ENCODE results near the gene AK5.
A peak's percentile ranks its signal among the peaks of the same experiment; 100 is the strongest.

AK5 gene

DNA sequence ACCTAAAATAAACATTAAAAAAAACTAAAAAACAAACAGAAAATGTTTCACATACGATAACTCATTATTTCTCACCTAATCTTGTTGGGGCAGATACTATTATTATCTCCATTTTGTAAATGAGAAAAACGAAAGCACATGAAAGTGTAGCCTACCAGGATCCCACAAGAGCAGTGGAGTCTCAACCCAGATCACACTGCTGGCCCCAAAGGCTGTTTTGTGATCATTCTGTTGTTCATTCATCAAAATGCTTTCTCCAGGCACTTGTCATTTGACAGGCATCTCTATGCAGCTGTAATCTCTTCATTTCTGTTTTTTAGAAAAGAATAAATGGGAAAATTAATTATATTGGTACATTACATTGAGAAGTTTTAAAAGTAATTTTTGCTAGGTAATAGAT lies 67.5 kb downstream of the AK5 start:
- DNase-seq (ENCODE audit: low read depth, low spot score): no peak

GRCh38 chr1:77350012-77350770 lies 68.4 kb downstream of the AK5 start:
- DNase-seq (ENCODE audit: low read depth, low spot score): no peak

- no peak for DNase-seq (ENCODE audit: low read depth, low spot score)
Measured at GRCh38 chr1:77354536-77354935, 72.7 kb downstream of the AK5 start.

GRCh38 chr1:77355010-77355409 lies 73.2 kb downstream of the AK5 start:
- no peak for DNase-seq (ENCODE audit: low read depth, low spot score)

- DNase-seq (ENCODE audit: low read depth, low spot score): no peak
Measured at GRCh38 chr1:77356136-77356535, 74.3 kb downstream of the AK5 start.

- DNase-seq (ENCODE audit: low read depth, low spot score): no peak
Measured at GRCh38 chr1:77360256-77360655, 78.4 kb downstream of the AK5 start.

GRCh38 chr1:77361621-77362020 lies 79.8 kb downstream of the AK5 start:
- no peak for DNase-seq (ENCODE audit: low read depth, low spot score)

- no peak for DNase-seq (ENCODE audit: low read depth, low spot score)
Measured at GRCh38 chr1:77370161-77370560, 88.3 kb downstream of the AK5 start.

GRCh38 chr1:77370583-77371306 lies 88.9 kb downstream of the AK5 start:
- peak; percentile 58 for DNase-seq (ENCODE audit: low read depth, low spot score)

DNA sequence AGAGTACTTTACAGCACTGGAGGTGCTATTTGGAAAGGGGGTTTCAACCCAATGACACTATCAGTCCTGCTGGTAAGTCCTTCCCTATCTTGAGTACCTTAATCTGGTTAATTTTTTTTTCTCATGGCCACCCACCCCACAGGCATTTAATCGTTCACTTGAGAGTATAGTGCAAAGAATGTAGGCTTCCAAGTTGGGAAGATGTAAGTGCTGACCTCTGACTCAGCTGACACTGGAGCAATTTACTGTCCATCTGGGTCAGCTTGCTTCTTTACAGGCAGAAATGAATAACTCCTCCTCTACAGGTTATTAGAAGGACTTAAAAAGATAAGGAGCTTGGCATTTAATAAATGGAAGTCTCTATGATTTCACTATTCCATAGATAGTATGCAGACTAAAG lies 89.6 kb downstream of the AK5 start:
- DNase-seq (ENCODE audit: low read depth, low spot score): no peak

DNA sequence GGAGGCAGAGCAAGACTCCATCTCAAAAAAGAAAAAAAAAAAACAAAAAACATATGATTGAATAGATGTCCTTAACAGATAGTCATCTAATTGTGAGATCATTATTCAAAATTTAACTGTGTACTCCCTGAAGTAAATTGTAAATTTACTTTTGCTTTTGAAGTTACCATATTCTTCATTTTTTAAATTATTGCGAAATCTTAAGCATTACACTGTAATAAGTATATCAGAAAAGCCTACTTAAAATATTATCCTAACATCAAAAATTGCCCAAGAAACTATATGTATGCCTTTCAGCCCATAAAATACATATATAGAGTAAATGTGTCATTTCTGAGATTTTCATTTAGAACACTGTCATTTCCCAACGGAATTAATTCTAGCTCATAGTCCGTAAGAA lies 91.9 kb downstream of the AK5 start:
- DNase-seq (ENCODE audit: low read depth, low spot score): no peak

DNA sequence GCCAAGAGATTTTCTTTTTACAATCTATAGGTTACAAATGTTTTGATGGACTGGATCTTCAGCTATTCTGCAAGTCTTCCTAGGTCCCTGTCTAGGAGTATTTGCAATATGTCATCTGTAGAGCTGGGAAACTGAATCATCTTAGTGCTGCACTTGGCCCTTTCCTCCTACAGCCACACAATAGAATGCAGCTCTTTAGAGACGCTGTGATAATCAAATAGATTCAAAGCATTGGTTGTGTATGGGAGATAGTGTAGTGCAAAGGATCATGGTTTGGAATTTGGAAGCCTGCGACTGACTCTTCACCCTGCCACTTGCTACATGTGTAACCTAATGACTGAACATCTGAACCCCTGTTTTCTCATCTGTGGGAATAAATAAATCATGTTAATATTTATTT lies 93.7 kb downstream of the AK5 start:
- DNase-seq (ENCODE audit: low read depth, low spot score): no peak

- no peak for DNase-seq (ENCODE audit: low read depth, low spot score)
Measured at GRCh38 chr1:77375990-77376389, 94.2 kb downstream of the AK5 start.

GRCh38 chr1:77378723-77379535 lies 97.1 kb downstream of the AK5 start:
- peak; percentile 90 for DNase-seq (ENCODE audit: low read depth, low spot score)

DNA sequence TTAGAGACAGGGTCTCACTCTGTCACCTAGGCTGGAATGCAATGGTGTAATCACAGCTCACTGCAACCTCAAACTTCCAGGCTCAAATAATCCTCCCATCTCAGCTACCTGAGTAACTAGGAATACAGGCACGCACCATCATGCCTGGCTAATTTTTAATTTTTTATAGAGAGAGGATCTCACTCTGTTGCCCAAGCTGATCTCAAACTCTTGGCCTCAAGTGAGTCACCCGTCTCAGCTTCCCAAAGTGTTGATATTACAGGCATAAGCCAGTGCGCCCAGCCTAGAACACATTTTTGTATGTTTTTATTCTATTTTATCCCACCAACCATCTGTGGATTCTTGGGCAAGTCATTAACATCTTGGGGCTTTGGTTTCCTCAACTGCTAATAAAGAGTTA lies 100.5 kb downstream of the AK5 start:
- no peak for DNase-seq (ENCODE audit: low read depth, low spot score)

DNA sequence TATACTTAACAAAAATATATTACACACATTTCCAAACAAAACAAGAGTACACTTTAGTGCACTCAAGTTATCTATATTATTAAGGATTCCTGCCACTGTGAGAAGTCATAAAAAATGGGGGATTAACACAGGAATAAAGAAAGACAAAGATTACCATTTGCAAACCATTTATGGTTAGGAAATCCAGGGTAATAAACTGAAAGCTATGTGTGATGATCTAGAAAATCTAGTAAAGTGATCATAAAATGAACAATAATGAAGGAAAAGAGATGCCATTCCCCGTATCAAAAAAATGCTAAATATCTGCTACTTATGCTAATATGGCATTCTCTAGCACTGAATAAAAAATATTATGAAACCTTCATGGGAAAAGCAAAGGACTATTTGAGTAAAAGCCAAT lies 101.4 kb downstream of the AK5 start:
- DNase-seq (ENCODE audit: low read depth, low spot score): no peak

DNA sequence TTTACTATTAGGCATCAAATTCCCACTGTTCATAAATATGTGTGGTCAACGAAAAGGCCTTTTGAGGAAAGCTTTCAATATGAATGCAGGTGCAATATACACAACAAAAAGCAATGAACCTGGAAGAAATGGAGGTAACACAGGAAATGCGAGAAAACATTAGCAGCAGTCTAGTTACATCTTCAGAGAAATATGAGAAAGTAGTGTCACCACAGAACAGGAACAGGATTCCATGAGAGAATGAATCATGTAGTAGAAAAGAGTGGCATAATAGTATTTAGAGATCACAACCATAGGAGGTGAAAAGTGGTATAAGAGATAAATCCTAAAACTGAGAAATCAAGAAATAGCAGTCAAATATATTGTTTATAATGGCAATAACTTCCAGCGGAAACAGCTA lies 103.7 kb downstream of the AK5 start:
- no peak for DNase-seq (ENCODE audit: low read depth, low spot score)

GRCh38 chr1:77386276-77386675 lies 104.5 kb downstream of the AK5 start:
- DNase-seq (ENCODE audit: low read depth, low spot score): no peak

DNA sequence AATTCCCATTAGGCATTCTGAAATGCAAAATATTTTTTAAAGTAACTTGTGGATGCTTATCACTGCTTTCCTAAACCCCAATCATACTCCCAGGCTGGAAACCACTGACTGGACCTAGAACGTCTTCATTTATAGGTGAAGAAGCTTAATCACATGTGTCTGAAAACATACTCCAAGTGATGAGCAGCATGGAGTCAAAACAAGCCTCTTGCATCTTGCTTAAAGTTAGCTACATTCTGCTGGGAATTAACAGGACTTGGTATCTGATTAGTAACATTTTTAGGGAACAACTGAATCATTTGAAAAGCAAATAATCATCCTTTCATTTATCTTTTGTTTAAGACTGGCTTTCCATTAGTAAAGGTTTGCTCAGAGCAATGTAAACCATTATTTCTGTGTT lies 105.7 kb downstream of the AK5 start:
- DNase-seq (ENCODE audit: low read depth, low spot score): no peak

- DNase-seq (ENCODE audit: low read depth, low spot score): no peak
Measured at GRCh38 chr1:77388661-77389060, 106.8 kb downstream of the AK5 start.

GRCh38 chr1:77392486-77392885 lies 110.7 kb downstream of the AK5 start:
- no peak for DNase-seq (ENCODE audit: low read depth, low spot score)

- DNase-seq (ENCODE audit: low read depth, low spot score): no peak
Measured at GRCh38 chr1:77394166-77394565, 112.3 kb downstream of the AK5 start.

GRCh38 chr1:77395051-77395450 lies 113.2 kb downstream of the AK5 start:
- DNase-seq (ENCODE audit: low read depth, low spot score): no peak
